Measurements from ENCODE around the gene FSTL4. TPM values are rescaled to one million over a fixed set of nuclear protein-coding genes. Genes with fewer than 3 reads are reported as not detected.

Gene FSTL4
- total and polyA plus RNA-seq, 2 experiments from 2014 or later, result 1.4 to 2.8 TPM

- H3K27me3 Mint-ChIP-seq (ENCODE audit: insufficient read depth, low read depth, poor library complexity), result peaks cover 1% of the 10 kb centered on the region
- no peak for ATAC-seq
- H3K36me3 ChIP-seq (ENCODE audit: insufficient read depth), result no peaks in the 10 kb centered on the region
Observed at GRCh38 chr5:133202066-133202665, 410.2 kb downstream of the FSTL4 start.

More at GRCh38 chr5:133202066-133202665, 410.2 kb downstream of the FSTL4 start:
- TF ChIP-seq STAT1 (IDR thresholded peaks at IDR 0.05; ENCODE audit: unreplicated experiment) (no peak), JUNB (IDR thresholded peaks at IDR 0.05; ENCODE audit: unreplicated experiment) (no peak), ZNF462 (CRISPR knock-in tag; IDR thresholded peaks at IDR 0.05) (no peak), ZNF114 (CRISPR knock-in tag; IDR thresholded peaks at IDR 0.05) (no peak), EZH2phosphoT487 (IDR thresholded peaks at IDR 0.05; ENCODE audit: unreplicated experiment) (no peak), ZNF331 (CRISPR knock-in tag; IDR thresholded peaks at IDR 0.05; ENCODE audit: low read depth) (no peak), NANOG (IDR thresholded peaks at IDR 0.05; ENCODE audit: borderline replicate concordance) (no peak), REST (IDR thresholded peaks at IDR 0.05; ENCODE audit: unreplicated experiment) (no peak), POLR2AphosphoS5 (IDR thresholded peaks at IDR 0.05; ENCODE audit: low read depth) (no peak), CREB1 (CRISPR knock-in tag; IDR thresholded peaks at IDR 0.05; ENCODE audit: low read depth) (no peak), EZH2 (IDR thresholded peaks at IDR 0.05; ENCODE audit: low read depth, unreplicated experiment) (no peak)
- TF ChIP-seq, protein P1, sequence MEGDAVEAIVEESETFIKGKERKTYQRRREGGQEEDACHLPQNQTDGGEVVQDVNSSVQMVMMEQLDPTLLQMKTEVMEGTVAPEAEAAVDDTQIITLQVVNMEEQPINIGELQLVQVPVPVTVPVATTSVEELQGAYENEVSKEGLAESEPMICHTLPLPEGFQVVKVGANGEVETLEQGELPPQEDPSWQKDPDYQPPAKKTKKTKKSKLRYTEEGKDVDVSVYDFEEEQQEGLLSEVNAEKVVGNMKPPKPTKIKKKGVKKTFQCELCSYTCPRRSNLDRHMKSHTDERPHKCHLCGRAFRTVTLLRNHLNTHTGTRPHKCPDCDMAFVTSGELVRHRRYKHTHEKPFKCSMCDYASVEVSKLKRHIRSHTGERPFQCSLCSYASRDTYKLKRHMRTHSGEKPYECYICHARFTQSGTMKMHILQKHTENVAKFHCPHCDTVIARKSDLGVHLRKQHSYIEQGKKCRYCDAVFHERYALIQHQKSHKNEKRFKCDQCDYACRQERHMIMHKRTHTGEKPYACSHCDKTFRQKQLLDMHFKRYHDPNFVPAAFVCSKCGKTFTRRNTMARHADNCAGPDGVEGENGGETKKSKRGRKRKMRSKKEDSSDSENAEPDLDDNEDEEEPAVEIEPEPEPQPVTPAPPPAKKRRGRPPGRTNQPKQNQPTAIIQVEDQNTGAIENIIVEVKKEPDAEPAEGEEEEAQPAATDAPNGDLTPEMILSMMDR (conservative IDR thresholded peaks at IDR 0.05; ENCODE audit: low read depth in 2 of 2), result no peak
- TF ChIP-seq, protein P2, sequence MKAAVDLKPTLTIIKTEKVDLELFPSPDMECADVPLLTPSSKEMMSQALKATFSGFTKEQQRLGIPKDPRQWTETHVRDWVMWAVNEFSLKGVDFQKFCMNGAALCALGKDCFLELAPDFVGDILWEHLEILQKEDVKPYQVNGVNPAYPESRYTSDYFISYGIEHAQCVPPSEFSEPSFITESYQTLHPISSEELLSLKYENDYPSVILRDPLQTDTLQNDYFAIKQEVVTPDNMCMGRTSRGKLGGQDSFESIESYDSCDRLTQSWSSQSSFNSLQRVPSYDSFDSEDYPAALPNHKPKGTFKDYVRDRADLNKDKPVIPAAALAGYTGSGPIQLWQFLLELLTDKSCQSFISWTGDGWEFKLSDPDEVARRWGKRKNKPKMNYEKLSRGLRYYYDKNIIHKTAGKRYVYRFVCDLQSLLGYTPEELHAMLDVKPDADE (IDR thresholded peaks at IDR 0.05), result no peak
- H3K79me2 ChIP-seq (replicated peaks; ENCODE audit: insufficient read depth), result no peaks in the 10 kb centered on the region
- H3K9me3 Mint-ChIP-seq, result no peaks in the 10 kb centered on the region
- no peak for DNase-seq (ENCODE audit: low spot score)
- H3K4me2 ChIP-seq, result no peak overlapping the region
- H3K9me2 ChIP-seq (ENCODE audit: insufficient read depth), result no peaks in the 10 kb centered on the region
- no peak overlapping the region for H2AFZ ChIP-seq
- no peaks in the 10 kb centered on the region for H4K20me1 ChIP-seq (replicated peaks; ENCODE audit: insufficient read depth)
- H3K27ac ChIP-seq (ENCODE audit: low read depth), result no peak overlapping the region
- H3K27ac Mint-ChIP-seq, result no peak overlapping the region
- H3K36me3 Mint-ChIP-seq (ENCODE audit: low read depth), result no peaks in the 10 kb centered on the region
- H3K4me1 Mint-ChIP-seq, result no peaks in the 10 kb centered on the region; the same call in 2 of the 3 replicates
- no peaks in the 10 kb centered on the region for H3K27me3 ChIP-seq (ENCODE audit: insufficient read depth)
- H3K4me1 ChIP-seq (ENCODE audit: insufficient read depth), result no peaks in the 10 kb centered on the region
- no peaks in the 10 kb centered on the region for H3F3A ChIP-seq (replicated peaks; ENCODE audit: low read depth)
- H3K4me3 Mint-ChIP-seq, result no peak overlapping the region
- H3K4me3 ChIP-seq, result no peak overlapping the region
